Dendritic cell treated with granulocyte-macrophage colony-stimulating factor and Interleukin-4, amounts not matched to agents 40 ng/mL and 50 ng/mL, for 4 days (primary cell): ENCODE results near the gene LRRC27.
A peak's percentile ranks its signal among the peaks of the same experiment; 100 is the strongest.
"Not testable (repeated sequence)": the region's sequence is repeated elsewhere in the genome, so short reads cannot be mapped to it uniquely, and the experiment has no call there.

Experiments
- H3K27ac Mint-ChIP-seq: one replicate; pipeline ENCODE4 v1.8.0; 2022; ENCODE audit warnings: mild to moderate bottlenecking, mixed read lengths
- H3K27me3 Mint-ChIP-seq: one replicate; pipeline ENCODE4 v1.8.0; 2022; ENCODE audit warnings: mild to moderate bottlenecking, mixed read lengths
- H3K36me3 Mint-ChIP-seq: one replicate; pipeline ENCODE4 v1.8.0; 2022; ENCODE audit warnings: low read depth, mixed read lengths
- H3K4me1 Mint-ChIP-seq: one replicate; pipeline ENCODE4 v1.8.0; 2022; ENCODE audit warnings: low read depth, mixed read lengths
- H3K4me3 Mint-ChIP-seq: one replicate; pipeline ENCODE4 v1.8.0; 2022; ENCODE audit warnings: mild to moderate bottlenecking, moderate library complexity, mixed read lengths
- H3K9me3 Mint-ChIP-seq: one replicate; pipeline ENCODE4 v1.8.0; 2022; ENCODE audit warnings: mixed read lengths
- intact Hi-C: fragments of 100-400 bp; cut with micrococcal nuclease; formaldehyde crosslinking; loops from one replicate; pipeline ENCODE4 v1.15.0; 2022

LRRC27 gene

GRCh38 chr10:132331601-132332432 is at the start of gene LRRC27:
Gene LRRC27 (plus strand): TSS chr10:132332193. CDS start chr10:132333525, 1,332 bp downstream.
- H3K4me1 Mint-ChIP-seq, result peaks cover 70% of the 10 kb centered on the region
- H3K36me3 Mint-ChIP-seq, result peaks cover 59% of the 10 kb centered on the region
- peak within 1 kb of the TSS; percentile 98 for H3K27ac Mint-ChIP-seq
- H3K4me3 Mint-ChIP-seq, result peak within 1 kb of the TSS; percentile 95
- H3K9me3 Mint-ChIP-seq, result no peaks in the 10 kb centered on the region
- intact Hi-C loops, result loop anchor here (1.0 to 5.0 kb wide), 4 partner anchors 12 to 99 kb away; partner anchors contain the start of gene PWWP2B
- H3K27me3 Mint-ChIP-seq, result no peaks in the 10 kb centered on the region

GRCh38 chr10:132282667-132283603 is 49.1 kb upstream of the LRRC27 start:
- intact Hi-C loops, result no loop called here
- no peaks in the 10 kb centered on the region for H3K36me3 Mint-ChIP-seq
- H3K27ac Mint-ChIP-seq, result no peak overlapping the region
- H3K4me1 Mint-ChIP-seq, result peaks cover 39% of the 10 kb centered on the region
- no peak overlapping the region for H3K4me3 Mint-ChIP-seq
- H3K9me3 Mint-ChIP-seq, result peaks cover 10% of the 10 kb centered on the region
- peaks cover 5% of the 10 kb centered on the region for H3K27me3 Mint-ChIP-seq

GRCh38 chr10:132283604-132284382 is 48.2 kb upstream of the LRRC27 start:
- H3K9me3 Mint-ChIP-seq, result peaks cover 10% of the 10 kb centered on the region
- intact Hi-C loops, result no loop called here
- no peak overlapping the region for H3K27ac Mint-ChIP-seq
- H3K36me3 Mint-ChIP-seq, result no peaks in the 10 kb centered on the region
- peaks cover 5% of the 10 kb centered on the region for H3K27me3 Mint-ChIP-seq
- peaks cover 39% of the 10 kb centered on the region for H3K4me1 Mint-ChIP-seq
- no peak overlapping the region for H3K4me3 Mint-ChIP-seq

- Mint-ChIP-seq H3K27me3 (peaks cover 3% of the 10 kb centered on the region), H3K4me3 (no peak overlapping the region), H3K9me3 (no peaks in the 10 kb centered on the region), H3K4me1 (peaks cover 22% of the 10 kb centered on the region), H3K36me3 (no peaks in the 10 kb centered on the region), H3K27ac (no peak overlapping the region)
- intact Hi-C loops, result no loop called here
These were observed 42.6 kb upstream of the LRRC27 start for GRCh38 chr10:132289439-132289838.

GRCh38 chr10:132290631-132291030 is 41.4 kb upstream of the LRRC27 start:
- Mint-ChIP-seq H3K36me3 (peaks cover 10% of the 10 kb centered on the region), H3K4me3 (no peak overlapping the region), H3K9me3 (no peaks in the 10 kb centered on the region), H3K4me1 (peaks cover 28% of the 10 kb centered on the region), H3K27me3 (peaks cover 1% of the 10 kb centered on the region), H3K27ac (no peak overlapping the region)
- intact Hi-C loops, result no loop called here

- Mint-ChIP-seq H3K27me3 (peaks cover 4% of the 10 kb centered on the region), H3K36me3 (peaks cover 14% of the 10 kb centered on the region), H3K9me3 (no peaks in the 10 kb centered on the region), H3K4me3 (no peak overlapping the region), H3K27ac (no peak overlapping the region), H3K4me1 (peaks cover 27% of the 10 kb centered on the region)
- intact Hi-C loops, result no loop called here
These were observed 40.2 kb upstream of the LRRC27 start for GRCh38 chr10:132291826-132292225.

- H3K27ac Mint-ChIP-seq, result no peak overlapping the region
- peaks cover 32% of the 10 kb centered on the region for H3K4me1 Mint-ChIP-seq
- intact Hi-C loops, result no loop called here
- H3K4me3 Mint-ChIP-seq, result no peak overlapping the region
- peaks cover 10% of the 10 kb centered on the region for H3K27me3 Mint-ChIP-seq
- H3K9me3 Mint-ChIP-seq, result no peaks in the 10 kb centered on the region
- peaks cover 19% of the 10 kb centered on the region for H3K36me3 Mint-ChIP-seq
These were observed 39.4 kb upstream of the LRRC27 start for GRCh38 chr10:132292287-132293200.

- Mint-ChIP-seq H3K36me3 (peaks cover 21% of the 10 kb centered on the region), H3K4me1 (peaks cover 40% of the 10 kb centered on the region), H3K9me3 (no peaks in the 10 kb centered on the region), H3K4me3 (no peak overlapping the region), H3K27me3 (peaks cover 12% of the 10 kb centered on the region), H3K27ac (no peak overlapping the region)
- intact Hi-C loops, result no loop called here
These were observed 38.7 kb upstream of the LRRC27 start for GRCh38 chr10:132293201-132293812.

- no peak overlapping the region for H3K4me3 Mint-ChIP-seq
- H3K27ac Mint-ChIP-seq, result no peak overlapping the region
- peaks cover 12% of the 10 kb centered on the region for H3K27me3 Mint-ChIP-seq
- peaks cover 21% of the 10 kb centered on the region for H3K36me3 Mint-ChIP-seq
- H3K4me1 Mint-ChIP-seq, result peaks cover 46% of the 10 kb centered on the region
- no peaks in the 10 kb centered on the region for H3K9me3 Mint-ChIP-seq
- intact Hi-C loops, result no loop called here
These were observed 38.0 kb upstream of the LRRC27 start for GRCh38 chr10:132293813-132294520.

- intact Hi-C loops, result no loop called here
- H3K4me1 Mint-ChIP-seq, result peaks cover 51% of the 10 kb centered on the region
- H3K9me3 Mint-ChIP-seq, result no peaks in the 10 kb centered on the region
- H3K27ac Mint-ChIP-seq, result no peak overlapping the region
- no peak overlapping the region for H3K4me3 Mint-ChIP-seq
- peaks cover 12% of the 10 kb centered on the region for H3K27me3 Mint-ChIP-seq
- peaks cover 21% of the 10 kb centered on the region for H3K36me3 Mint-ChIP-seq
These were observed 37.3 kb upstream of the LRRC27 start for GRCh38 chr10:132294561-132295318.

GRCh38 chr10:132295481-132295880 is 36.5 kb upstream of the LRRC27 start:
- H3K4me3 Mint-ChIP-seq, H3K9me3 Mint-ChIP-seq, H3K27ac Mint-ChIP-seq, intact Hi-C loops: not testable (repeated sequence)
- H3K36me3 Mint-ChIP-seq, result peaks cover 21% of the 10 kb centered on the region
- H3K27me3 Mint-ChIP-seq, result peaks cover 12% of the 10 kb centered on the region
- peaks cover 58% of the 10 kb centered on the region for H3K4me1 Mint-ChIP-seq
